ENCODE measurements around the gene KCNIP3.

The KCNIP3 gene

DNA sequence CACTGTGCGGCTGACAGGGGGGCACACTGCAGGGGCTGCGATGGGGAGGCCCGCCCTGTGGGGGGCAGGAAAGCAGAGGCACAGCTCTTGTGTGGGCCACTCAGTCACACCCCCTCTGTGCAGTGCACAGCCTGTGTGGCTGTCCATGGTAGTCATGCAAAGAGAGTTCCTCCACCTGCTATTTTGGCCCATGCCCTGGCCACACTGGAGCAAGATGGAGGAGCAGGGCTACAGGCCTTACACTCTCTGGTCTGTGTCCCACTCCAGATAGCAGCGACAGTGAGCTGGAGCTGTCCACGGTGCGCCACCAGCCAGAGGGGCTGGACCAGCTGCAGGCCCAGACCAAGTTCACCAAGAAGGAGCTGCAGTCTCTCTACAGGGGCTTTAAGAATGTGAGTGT lies 76.9 kb downstream of the KCNIP3 start:
- ATAC-seq (ENCODE audit: insufficient read depth, low read depth) (no peak; the same call in 2 of the 3 replicates), DNase-seq (no peak)
- no peak overlapping the region for H3K9ac ChIP-seq (ENCODE audit: low read depth, low read length)
- H4K20me1 ChIP-seq (ENCODE audit: insufficient read depth, low read length) = no peaks in the 10 kb centered on the region
- no peaks in the 10 kb centered on the region for H3K27me3 ChIP-seq (ENCODE audit: insufficient read depth, low read length, poor library complexity)
- H3K4me3 ChIP-seq (ENCODE audit: low read depth in 1 of 2, low read length in 2 of 2) = no peak overlapping the region
- no peak overlapping the region for H3K27ac ChIP-seq (ENCODE audit: low read length)
- no peaks in the 10 kb centered on the region for H3K36me3 ChIP-seq (ENCODE audit: insufficient read depth, low read length)
- H3K79me2 ChIP-seq (ENCODE audit: insufficient read depth, low read length) = no peaks in the 10 kb centered on the region
- H2AFZ ChIP-seq (ENCODE audit: low read depth, low read length) = no peak overlapping the region
- 0 out of 2 replicates have a peak, but pooled peaks cover 3% of the 10 kb centered on the region for H3K4me1 ChIP-seq (ENCODE audit: insufficient read depth, low read length)
- no peak overlapping the region for H3K4me2 ChIP-seq (ENCODE audit: insufficient read depth, low read length)
- TF ChIP-seq EZH2 (IDR thresholded peaks at IDR 0.05; ENCODE audit: borderline replicate concordance, low read depth, low read length, severe bottlenecking) = no peak
- TF ChIP-seq, protein P1, sequence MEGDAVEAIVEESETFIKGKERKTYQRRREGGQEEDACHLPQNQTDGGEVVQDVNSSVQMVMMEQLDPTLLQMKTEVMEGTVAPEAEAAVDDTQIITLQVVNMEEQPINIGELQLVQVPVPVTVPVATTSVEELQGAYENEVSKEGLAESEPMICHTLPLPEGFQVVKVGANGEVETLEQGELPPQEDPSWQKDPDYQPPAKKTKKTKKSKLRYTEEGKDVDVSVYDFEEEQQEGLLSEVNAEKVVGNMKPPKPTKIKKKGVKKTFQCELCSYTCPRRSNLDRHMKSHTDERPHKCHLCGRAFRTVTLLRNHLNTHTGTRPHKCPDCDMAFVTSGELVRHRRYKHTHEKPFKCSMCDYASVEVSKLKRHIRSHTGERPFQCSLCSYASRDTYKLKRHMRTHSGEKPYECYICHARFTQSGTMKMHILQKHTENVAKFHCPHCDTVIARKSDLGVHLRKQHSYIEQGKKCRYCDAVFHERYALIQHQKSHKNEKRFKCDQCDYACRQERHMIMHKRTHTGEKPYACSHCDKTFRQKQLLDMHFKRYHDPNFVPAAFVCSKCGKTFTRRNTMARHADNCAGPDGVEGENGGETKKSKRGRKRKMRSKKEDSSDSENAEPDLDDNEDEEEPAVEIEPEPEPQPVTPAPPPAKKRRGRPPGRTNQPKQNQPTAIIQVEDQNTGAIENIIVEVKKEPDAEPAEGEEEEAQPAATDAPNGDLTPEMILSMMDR (IDR thresholded peaks at IDR 0.05; ENCODE audit: borderline replicate concordance, extremely low read depth, low read length, poor library complexity, severe bottlenecking) = no peak
- no peaks in the 10 kb centered on the region for H3K9me3 ChIP-seq (ENCODE audit: insufficient read depth, low read length, severe bottlenecking)

DNA sequence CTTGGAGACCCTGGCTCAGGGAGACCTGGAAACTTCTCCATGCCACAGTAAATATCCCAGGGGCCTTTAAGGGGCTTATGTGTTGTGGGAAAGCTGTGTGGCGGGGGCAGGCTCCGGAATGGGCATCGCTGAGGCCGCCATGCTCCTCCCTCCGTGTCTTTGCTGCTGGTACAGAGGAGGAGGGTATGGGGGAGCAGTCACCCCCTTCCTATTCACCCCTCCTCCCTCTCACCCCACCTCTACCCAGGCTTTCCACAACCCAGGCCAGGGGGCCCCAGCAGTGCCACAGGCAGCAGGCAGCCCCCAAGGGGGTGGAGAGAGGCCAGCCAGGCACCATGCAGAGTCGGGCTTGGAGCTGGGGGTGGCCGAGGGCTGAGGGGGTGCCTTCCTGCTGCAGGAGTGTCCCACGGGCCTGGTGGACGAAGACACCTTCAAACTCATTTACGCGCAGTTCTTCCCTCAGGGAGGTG lies 77.3 kb downstream of the KCNIP3 start:
- H3K4me2 ChIP-seq (ENCODE audit: insufficient read depth, low read length) = no peak overlapping the region
- TF ChIP-seq, protein P1 (IDR thresholded peaks at IDR 0.05; ENCODE audit: borderline replicate concordance, extremely low read depth, low read length, poor library complexity, severe bottlenecking) = no peak
- TF ChIP-seq EZH2 (IDR thresholded peaks at IDR 0.05; ENCODE audit: borderline replicate concordance, low read depth, low read length, severe bottlenecking) = no peak
- no peak overlapping the region for H2AFZ ChIP-seq (ENCODE audit: low read depth, low read length)

DNA sequence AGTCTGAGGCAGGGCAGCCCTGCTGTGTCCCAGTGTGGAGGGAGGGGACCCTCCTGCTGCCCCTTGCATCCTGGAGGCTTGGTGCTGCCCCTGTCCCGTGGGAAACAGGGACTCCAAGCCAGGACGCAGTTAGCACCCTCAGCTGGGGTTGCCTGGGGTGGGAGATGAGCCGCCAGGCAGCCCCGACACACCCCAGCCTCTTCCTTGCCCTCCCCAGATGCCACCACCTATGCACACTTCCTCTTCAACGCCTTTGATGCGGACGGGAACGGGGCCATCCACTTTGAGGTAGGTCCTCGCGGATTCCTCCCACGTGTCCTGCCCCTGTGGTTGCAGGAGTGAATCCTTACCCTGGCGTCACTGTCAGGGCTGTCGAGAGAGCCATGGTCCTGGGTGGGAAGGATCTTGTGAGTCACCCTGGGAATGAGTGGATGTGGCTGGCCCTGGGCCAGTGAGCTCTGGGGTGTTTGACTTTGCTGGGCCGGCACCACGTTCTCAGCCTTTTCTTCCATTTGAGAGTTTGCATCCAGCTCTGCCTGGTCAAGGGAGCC lies 77.8 kb downstream of the KCNIP3 start:
- no peaks in the 10 kb centered on the region for H4K20me1 ChIP-seq (ENCODE audit: insufficient read depth, low read length)
- H3K27me3 ChIP-seq (ENCODE audit: insufficient read depth, low read length, poor library complexity) = no peaks in the 10 kb centered on the region
- H3K9me3 ChIP-seq (ENCODE audit: insufficient read depth, low read length, severe bottlenecking) = no peaks in the 10 kb centered on the region
- H3K4me3 ChIP-seq (ENCODE audit: low read depth in 1 of 2, low read length in 2 of 2) = no peak overlapping the region
- no peak overlapping the region for H3K4me2 ChIP-seq (ENCODE audit: insufficient read depth, low read length)
- DNase-seq (peak; percentile 51), ATAC-seq (ENCODE audit: insufficient read depth, low read depth) (peak; percentile 83)
- H2AFZ ChIP-seq (ENCODE audit: low read depth, low read length) = no peak overlapping the region; the same call in 1 of the 2 replicates
- H3K79me2 ChIP-seq (ENCODE audit: insufficient read depth, low read length) = no peaks in the 10 kb centered on the region
- H3K9ac ChIP-seq (ENCODE audit: low read depth, low read length) = no peak overlapping the region
- no peaks in the 10 kb centered on the region for H3K36me3 ChIP-seq (ENCODE audit: insufficient read depth, low read length)
- H3K4me1 ChIP-seq (ENCODE audit: insufficient read depth, low read length) = 0 out of 2 replicates have a peak, but pooled peaks cover 3% of the 10 kb centered on the region
- TF ChIP-seq, protein P1 (IDR thresholded peaks at IDR 0.05; ENCODE audit: borderline replicate concordance, extremely low read depth, low read length, poor library complexity, severe bottlenecking) = no peak
- TF ChIP-seq EZH2 (IDR thresholded peaks at IDR 0.05; ENCODE audit: borderline replicate concordance, low read depth, low read length, severe bottlenecking) = no peak
- no peak overlapping the region for H3K27ac ChIP-seq (ENCODE audit: low read length)

More for the DNA sequence above, 77.3 kb downstream of the KCNIP3 start:
- Histone ChIP-seq H3K9ac (ENCODE audit: low read depth, low read length) (no peak overlapping the region), H3K9me3 (ENCODE audit: insufficient read depth, low read length, severe bottlenecking) (no peaks in the 10 kb centered on the region), H3K4me3 (ENCODE audit: low read depth in 1 of 2, low read length in 2 of 2) (no peak overlapping the region), H3K79me2 (ENCODE audit: insufficient read depth, low read length) (no peaks in the 10 kb centered on the region), H3K36me3 (ENCODE audit: insufficient read depth, low read length) (no peaks in the 10 kb centered on the region), H4K20me1 (ENCODE audit: insufficient read depth, low read length) (no peaks in the 10 kb centered on the region), H3K4me1 (ENCODE audit: insufficient read depth, low read length) (0 out of 2 replicates have a peak, but pooled peaks cover 3% of the 10 kb centered on the region), H3K27me3 (ENCODE audit: insufficient read depth, low read length, poor library complexity) (no peaks in the 10 kb centered on the region), H3K27ac (ENCODE audit: low read length) (no peak overlapping the region)
- no peak for ATAC-seq (ENCODE audit: insufficient read depth, low read depth)
- no peak for DNase-seq
